ENCODE data around the gene TSKS.
A peak's percentile ranks its signal among the peaks of the same experiment; 100 is the strongest.

The TSKS gene

GRCh38 chr19:49770529-49770928 is 7.4 kb upstream of the TSKS start:
- no peak for TF ChIP-seq EP300 (IDR thresholded peaks at IDR 0.05; ENCODE audit: borderline replicate concordance)
- TF ChIP-seq YY1 (IDR thresholded peaks at IDR 0.05; ENCODE audit: low read depth), result no peak
- TF ChIP-seq CEBPB (IDR thresholded peaks at IDR 0.05), result no peak
- no peak for TF ChIP-seq TCF12 (IDR thresholded peaks at IDR 0.05; ENCODE audit: low read depth)
- no peak for TF ChIP-seq TAF1 (IDR thresholded peaks at IDR 0.05; ENCODE audit: low read depth)
- TF ChIP-seq, protein P1, sequence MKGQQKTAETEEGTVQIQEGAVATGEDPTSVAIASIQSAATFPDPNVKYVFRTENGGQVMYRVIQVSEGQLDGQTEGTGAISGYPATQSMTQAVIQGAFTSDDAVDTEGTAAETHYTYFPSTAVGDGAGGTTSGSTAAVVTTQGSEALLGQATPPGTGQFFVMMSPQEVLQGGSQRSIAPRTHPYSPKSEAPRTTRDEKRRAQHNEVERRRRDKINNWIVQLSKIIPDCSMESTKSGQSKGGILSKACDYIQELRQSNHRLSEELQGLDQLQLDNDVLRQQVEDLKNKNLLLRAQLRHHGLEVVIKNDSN (IDR thresholded peaks at IDR 0.05), result no peak
- no peak for TF ChIP-seq EGR1 (IDR thresholded peaks at IDR 0.05)
- TF ChIP-seq CREB1 (IDR thresholded peaks at IDR 0.05; ENCODE audit: low read depth), result no peak
- TF ChIP-seq RAD21 (IDR thresholded peaks at IDR 0.05; ENCODE audit: low read depth), result no peak
- TF ChIP-seq TEAD4 (IDR thresholded peaks at IDR 0.05), result no peak
- TF ChIP-seq, protein P2, sequence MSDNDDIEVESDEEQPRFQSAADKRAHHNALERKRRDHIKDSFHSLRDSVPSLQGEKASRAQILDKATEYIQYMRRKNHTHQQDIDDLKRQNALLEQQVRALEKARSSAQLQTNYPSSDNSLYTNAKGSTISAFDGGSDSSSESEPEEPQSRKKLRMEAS (IDR thresholded peaks at IDR 0.05), result no peak

DNA sequence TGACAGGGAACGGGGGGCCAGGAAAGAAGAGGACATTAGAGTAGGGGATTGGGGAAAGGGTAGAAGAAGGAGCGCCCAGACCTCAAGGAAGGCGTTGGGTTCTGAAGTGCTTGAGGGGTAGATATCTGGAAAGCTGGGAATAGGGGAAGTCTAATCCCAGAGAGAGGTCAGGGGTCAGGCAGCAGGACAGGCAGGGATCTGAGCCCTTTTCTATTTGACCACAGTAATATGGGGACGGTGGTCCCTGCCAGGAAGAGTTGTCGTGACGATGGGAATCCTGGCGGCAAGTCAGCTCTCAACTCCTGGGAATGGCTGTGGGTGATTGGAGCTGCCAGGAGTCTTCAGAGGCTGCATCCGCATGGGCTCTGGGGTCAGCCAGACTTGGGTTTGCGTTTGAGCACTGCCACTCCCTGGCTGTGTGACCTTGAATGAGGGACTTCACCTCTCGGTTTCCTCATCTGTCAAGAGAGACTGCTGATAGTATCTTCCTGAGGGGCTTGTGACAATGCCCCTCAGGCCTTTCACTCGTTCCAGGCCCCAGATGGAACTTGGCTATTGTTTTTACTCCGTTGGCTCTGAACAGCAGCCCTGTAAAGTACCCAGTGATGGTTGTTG is 5.0 kb upstream of the TSKS start:
- TF ChIP-seq EGR1 (IDR thresholded peaks at IDR 0.05), result no peak
- TF ChIP-seq, protein P2 (IDR thresholded peaks at IDR 0.05), result no peak
- no peak for TF ChIP-seq TAF1 (IDR thresholded peaks at IDR 0.05; ENCODE audit: low read depth)
- no peak for TF ChIP-seq CREB1 (IDR thresholded peaks at IDR 0.05; ENCODE audit: low read depth)
- no peak for TF ChIP-seq CEBPB (IDR thresholded peaks at IDR 0.05)
- TF ChIP-seq REST (IDR thresholded peaks at IDR 0.05; ENCODE audit: low read depth), result no peak
- TF ChIP-seq YY1 (IDR thresholded peaks at IDR 0.05; ENCODE audit: low read depth), result no peak
- TF ChIP-seq ZBTB7A (IDR thresholded peaks at IDR 0.05; ENCODE audit: low read depth), result no peak
- no peak for TF ChIP-seq RAD21 (IDR thresholded peaks at IDR 0.05; ENCODE audit: low read depth)
- no peak for TF ChIP-seq EP300 (IDR thresholded peaks at IDR 0.05; ENCODE audit: borderline replicate concordance)
- TF ChIP-seq TEAD4 (IDR thresholded peaks at IDR 0.05), result no peak
- TF ChIP-seq, protein P1 (IDR thresholded peaks at IDR 0.05), result no peak
- TF ChIP-seq FOXM1 (IDR thresholded peaks at IDR 0.05; ENCODE audit: borderline replicate concordance, low read depth), result no peak
- TF ChIP-seq NFIC (IDR thresholded peaks at IDR 0.05), result no peak
- no peak for TF ChIP-seq TCF12 (IDR thresholded peaks at IDR 0.05; ENCODE audit: low read depth)

GRCh38 chr19:49767381-49767780 is 4.3 kb upstream of the TSKS start:
- TF ChIP-seq TCF12 (IDR thresholded peaks at IDR 0.05; ENCODE audit: low read depth) (no peak), REST (IDR thresholded peaks at IDR 0.05; ENCODE audit: low read depth) (no peak), YY1 (IDR thresholded peaks at IDR 0.05; ENCODE audit: low read depth) (no peak), TEAD4 (IDR thresholded peaks at IDR 0.05) (no peak), RAD21 (IDR thresholded peaks at IDR 0.05; ENCODE audit: low read depth) (no peak), FOXM1 (IDR thresholded peaks at IDR 0.05; ENCODE audit: borderline replicate concordance, low read depth) (no peak), CREB1 (IDR thresholded peaks at IDR 0.05; ENCODE audit: low read depth) (no peak), CEBPB (IDR thresholded peaks at IDR 0.05) (no peak)
- TF ChIP-seq, protein P1 (IDR thresholded peaks at IDR 0.05), result no peak

GRCh38 chr19:49766930-49767299 is 3.8 kb upstream of the TSKS start, which contains the start of gene AP2A1:
Gene AP2A1 (plus strand): TSS chr19:49767001. CDS start chr19:49767134, 133 bp downstream.
- TF ChIP-seq ZBTB7A (IDR thresholded peaks at IDR 0.05; ENCODE audit: low read depth) (peak; percentile 52; the same call in 1 of the 2 replicates), TAF1 (IDR thresholded peaks at IDR 0.05; ENCODE audit: low read depth) (no peak)

DNA sequence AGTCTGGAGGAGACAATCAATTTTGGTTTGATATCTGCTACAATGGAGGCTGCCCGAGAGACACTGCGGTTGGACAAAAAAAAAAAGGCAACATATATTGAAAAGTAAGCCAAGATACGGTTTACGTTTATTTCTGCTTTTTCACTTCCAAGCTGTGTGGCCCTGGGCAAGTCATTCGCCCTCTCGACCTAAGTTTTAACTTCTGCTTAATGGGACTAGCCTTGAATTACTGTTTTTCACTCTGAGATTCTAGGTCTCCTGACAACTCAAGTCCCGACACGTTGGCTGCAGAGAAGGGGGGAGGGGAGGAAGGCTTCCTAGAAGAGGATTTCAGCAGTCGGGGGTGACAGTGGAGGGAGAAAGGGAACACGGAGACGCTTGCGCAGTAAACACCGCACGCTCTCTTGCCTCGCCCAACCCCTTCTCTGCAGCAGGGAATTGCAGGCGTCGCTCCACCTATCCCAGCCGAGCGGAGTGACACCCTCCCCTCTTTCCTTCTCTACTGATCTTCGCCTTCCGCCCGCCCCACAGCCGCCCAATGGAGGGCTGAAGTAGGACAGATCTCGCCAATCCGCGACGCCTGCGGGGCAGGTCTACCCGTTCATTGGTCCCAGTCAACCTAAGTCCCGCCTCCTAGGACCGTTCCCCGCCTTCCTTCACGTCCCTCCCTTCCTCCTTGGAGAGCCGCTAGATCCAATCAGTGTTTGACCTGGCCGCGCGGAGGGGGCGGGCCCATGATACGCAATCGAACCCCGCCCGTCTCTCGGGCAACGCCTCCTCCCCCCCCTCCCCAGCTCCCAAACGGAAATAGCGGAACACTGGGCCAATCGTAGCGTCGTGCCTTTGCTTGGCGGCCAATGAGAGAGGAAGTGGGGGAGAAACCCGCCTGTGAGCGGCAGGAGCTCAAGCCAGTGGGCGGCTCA is 3.2 kb upstream of the TSKS start:
- TF ChIP-seq TAF1 (IDR thresholded peaks at IDR 0.05; ENCODE audit: low read depth) (peak; percentile 40; the same call in 1 of the 2 replicates), EP300 (IDR thresholded peaks at IDR 0.05; ENCODE audit: borderline replicate concordance) (0 out of 2 replicates have a peak, but pooled peaks have one; percentile 24), CREB1 (IDR thresholded peaks at IDR 0.05; ENCODE audit: low read depth) (peak; percentile 83), EGR1 (IDR thresholded peaks at IDR 0.05) (no peak), CEBPB (IDR thresholded peaks at IDR 0.05) (no peak), TEAD4 (IDR thresholded peaks at IDR 0.05) (no peak), REST (IDR thresholded peaks at IDR 0.05; ENCODE audit: low read depth) (no peak)
